Uterus (tissue), 4 donors: ENCODE results near the gene PSMD5. TPM values are rescaled to one million over a fixed set of nuclear protein-coding genes. Genes with fewer than 3 reads are reported as not detected.

ENCODE experiments used
- DNase-seq, 2 donors: peaks; one replicate each; pipeline ENCODE4 v3.0.0-alpha.2; 2019 to 2020
- H3K27ac ChIP-seq, 2 donors: fragments of 200-600 bp; sonication (generic); 1 replicate in 1 of 2; 2 replicates in 1 of 2; pipeline ENCODE4 v1.5.1; 2016 to 2018
- H3K27me3 ChIP-seq, 2 donors: fragments of 200-600 bp; sonication (generic); one replicate each; pipeline ENCODE4 v1.5.1; 2018 to 2019; ENCODE audit warnings: control low read depth in 1 of 2
- H3K36me3 ChIP-seq, 2 donors: fragments of 200-600 bp; sonication (generic); one replicate each; pipeline ENCODE4 v1.5.1; 2019; ENCODE audit warnings: control low read depth in 1 of 2
- H3K4me1 ChIP-seq, 2 donors: fragments of 200-600 bp; sonication (generic); one replicate each; pipeline ENCODE4 v1.5.1; 2018 to 2019; ENCODE audit warnings: control low read depth in 1 of 2
- H3K4me3 ChIP-seq, 2 donors: fragments of 200-600 bp; sonication (generic); 1 replicate in 1 of 2; 2 replicates in 1 of 2; pipeline ENCODE4 v1.5.1; 2018 to 2019; ENCODE audit warnings: mild to moderate bottlenecking in 1 of 2
- H3K9me3 ChIP-seq, 2 donors: fragments of 200-600 bp; sonication (generic); one replicate each; pipeline ENCODE4 v1.5.1; 2019; ENCODE audit warnings: control low read depth in 1 of 2
- CTCF ChIP-seq, 4 experiments: fragments of 200-600 bp in 2 of 4; fragments of 450-650 bp in 2 of 4; sonication (generic) in 2 of 4; IDR thresholded peaks; one replicate each; pipeline ENCODE4 v1.5.1; 2016 to 2019; ENCODE audit warnings: antibody characterized with exemption in 4 of 4, mild to moderate bottlenecking in 2 of 4, moderate library complexity in 1 of 4
- POLR2A ChIP-seq, 2 donors: fragments of 450-650 bp; IDR thresholded peaks; one replicate each; pipeline ENCODE4 v1.6.1; 2016; ENCODE audit warnings: antibody characterized with exemption in 2 of 2, mild to moderate bottlenecking in 1 of 2, moderate library complexity in 1 of 2
- intact Hi-C: fragments of 100-400 bp; cut with DNase I; formaldehyde crosslinking; loops from one replicate; pipeline ENCODE4 v1.15.1; 2023; ENCODE audit warnings: low total_unique reads
- total RNA-seq, 4 donors: library from RNA; depleted of rRNA in 3 of 4; stranded (reverse); fragments of >200 nt in 3 of 4; gene quantifications; one replicate each; pipeline versions ENCODE4 v1.1.0 to v1.2.4, GENCODE V29; 2014 to 2023
- donor health status: DM: yes; HTN: yes; CAD: no.

PSMD5 gene
- total RNA-seq, 4 donors from 2014 or later: 20.9 to 181 (median 49.0) TPM

DNA sequence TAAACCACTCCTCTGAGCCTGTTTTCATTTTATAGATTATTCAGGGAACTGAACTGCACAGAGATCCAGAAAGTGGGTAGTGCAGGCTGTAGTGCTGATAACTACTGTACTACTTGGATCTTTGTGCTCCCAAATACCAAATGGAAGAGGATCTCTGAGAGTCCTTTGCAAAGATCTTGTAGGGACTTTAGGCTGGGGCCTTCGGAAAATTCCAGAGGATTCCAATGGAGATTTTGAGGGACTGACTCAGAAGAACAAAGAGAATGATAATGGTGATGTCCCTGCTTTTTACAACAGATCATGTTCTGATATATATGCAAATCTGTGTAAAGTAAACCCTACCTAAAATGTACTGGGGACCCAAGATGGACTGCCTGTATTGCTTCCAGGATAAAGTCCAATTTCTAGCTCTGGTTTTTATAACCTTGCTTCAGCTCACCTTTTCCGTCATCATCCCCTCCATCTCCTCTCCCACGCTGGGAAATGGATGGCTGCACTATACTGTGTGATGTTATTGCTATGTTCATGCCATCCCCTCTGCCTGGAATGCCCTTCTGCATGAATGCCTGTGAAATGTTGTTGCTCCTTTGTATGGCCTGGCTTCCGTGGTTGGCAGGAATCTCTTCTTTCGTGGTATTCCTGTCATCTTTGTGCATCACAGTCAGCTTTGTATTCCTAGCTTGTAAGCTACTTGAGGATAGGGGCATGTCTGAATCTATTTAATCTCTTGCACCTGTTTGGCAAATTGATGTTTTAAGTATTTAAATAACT, 9.7 kb upstream of the PSMD5 start:
- Histone ChIP-seq H3K4me3 (no peak overlapping the region), H3K27me3 (no peaks in the 10 kb centered on the region), H3K4me1 (no peaks in the 10 kb centered on the region), H3K27ac (no peak overlapping the region), H3K9me3 (no peaks in the 10 kb centered on the region), H3K36me3 (no peaks in the 10 kb centered on the region)
- DNase-seq: no peak
- TF ChIP-seq CTCF (IDR thresholded peaks at IDR 0.05) (no peak), POLR2A (IDR thresholded peaks at IDR 0.05) (no peak)
- intact Hi-C loops: no loop called here

DNA sequence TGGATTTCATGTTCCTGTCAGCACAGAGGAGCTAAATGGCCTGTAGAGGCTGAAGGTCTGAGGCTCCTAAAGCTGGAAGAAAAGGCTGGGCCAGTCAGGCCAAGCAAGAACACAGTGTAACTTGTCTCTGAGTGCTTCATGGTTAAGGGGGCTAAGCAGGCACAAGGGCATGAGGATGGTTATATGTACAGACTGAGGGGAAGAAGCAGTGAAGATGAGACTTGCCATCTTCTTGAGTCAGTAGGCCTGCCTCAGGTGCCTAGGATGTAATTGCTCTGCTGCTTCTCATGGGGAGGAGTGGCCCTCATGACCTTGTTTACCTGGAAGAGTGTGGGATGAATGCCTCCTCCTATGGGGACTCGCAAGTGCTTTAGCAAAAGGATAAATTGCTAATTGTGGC, 8.7 kb upstream of the PSMD5 start:
- DNase-seq: no peak
- Histone ChIP-seq H3K27ac (no peak overlapping the region), H3K4me3 (no peak overlapping the region), H3K4me1 (no peaks in the 10 kb centered on the region), H3K36me3 (no peaks in the 10 kb centered on the region), H3K27me3 (no peaks in the 10 kb centered on the region), H3K9me3 (no peaks in the 10 kb centered on the region)
- intact Hi-C loops: no loop called here
- TF ChIP-seq CTCF (IDR thresholded peaks at IDR 0.05): no peak
- TF ChIP-seq POLR2A (IDR thresholded peaks at IDR 0.05): no peak

- no peak for TF ChIP-seq POLR2A (IDR thresholded peaks at IDR 0.05)
- DNase-seq: no peak
- intact Hi-C loops: no loop called here
- Histone ChIP-seq H3K27ac (no peak overlapping the region), H3K9me3 (no peaks in the 10 kb centered on the region), H3K4me1 (no peaks in the 10 kb centered on the region), H3K27me3 (no peaks in the 10 kb centered on the region), H3K4me3 (no peak overlapping the region), H3K36me3 (no peaks in the 10 kb centered on the region)
Measured at GRCh38 chr9:120850315-120850714, 7.6 kb upstream of the PSMD5 start.

- Histone ChIP-seq H3K4me3 (no peak overlapping the region), H3K4me1 (no peaks in the 10 kb centered on the region), H3K27ac (no peak overlapping the region), H3K9me3 (no peaks in the 10 kb centered on the region), H3K27me3 (no peaks in the 10 kb centered on the region), H3K36me3 (no peaks in the 10 kb centered on the region)
- TF ChIP-seq CTCF (IDR thresholded peaks at IDR 0.05) (no peak), POLR2A (IDR thresholded peaks at IDR 0.05) (no peak)
- intact Hi-C loops: no loop called here
- DNase-seq: no peak
Measured at GRCh38 chr9:120846906-120847305, 4.2 kb upstream of the PSMD5 start.

GRCh38 chr9:120846251-120846889, 3.6 kb upstream of the PSMD5 start:
- Histone ChIP-seq H3K4me3 (no peak overlapping the region), H3K36me3 (no peaks in the 10 kb centered on the region), H3K27me3 (no peaks in the 10 kb centered on the region), H3K4me1 (no peaks in the 10 kb centered on the region), H3K9me3 (no peaks in the 10 kb centered on the region), H3K27ac (no peak overlapping the region)
- intact Hi-C loops: no loop called here
- TF ChIP-seq POLR2A (IDR thresholded peaks at IDR 0.05): no peak
- TF ChIP-seq CTCF (IDR thresholded peaks at IDR 0.05): no peak
- no peak for DNase-seq
